Activated naive CD8-positive, alpha-beta T cell (primary cell): ENCODE measurements around the gene TTC28.
A peak's percentile ranks its signal among the peaks of the same experiment; 100 is the strongest.
"Not testable (repeated sequence)": the region's sequence is repeated elsewhere in the genome, so short reads cannot be mapped to it uniquely, and the experiment has no call there.

Source experiments
- H3K27ac Mint-ChIP-seq: one replicate; pipeline ENCODE4 v1.8.0; 2021; ENCODE audit warnings: mixed read lengths
- H3K27me3 Mint-ChIP-seq: one replicate; pipeline ENCODE4 v1.8.0; 2021; ENCODE audit warnings: mixed read lengths
- H3K36me3 Mint-ChIP-seq: one replicate; pipeline ENCODE4 v1.8.0; 2021; ENCODE audit warnings: mixed read lengths
- H3K4me1 Mint-ChIP-seq: one replicate; pipeline ENCODE4 v1.8.0; 2021; ENCODE audit warnings: low read depth, mixed read lengths
- H3K4me3 Mint-ChIP-seq: one replicate; pipeline ENCODE4 v1.8.0; 2021; ENCODE audit warnings: mild to moderate bottlenecking, mixed read lengths
- H3K9me3 Mint-ChIP-seq: one replicate; pipeline ENCODE4 v1.8.0; 2021; ENCODE audit warnings: low read depth, mixed read lengths

TTC28 gene

GRCh38 chr22:28477556-28477955 is 202.1 kb downstream of the TTC28 start:
- no peak overlapping the region for H3K27ac Mint-ChIP-seq
- no peaks in the 10 kb centered on the region for H3K36me3 Mint-ChIP-seq
- H3K4me1 Mint-ChIP-seq = no peaks in the 10 kb centered on the region
- no peaks in the 10 kb centered on the region for H3K9me3 Mint-ChIP-seq
- no peak overlapping the region for H3K4me3 Mint-ChIP-seq
- peaks cover 6% of the 10 kb centered on the region for H3K27me3 Mint-ChIP-seq

GRCh38 chr22:28474330-28474729 is 205.3 kb downstream of the TTC28 start:
- peaks cover 15% of the 10 kb centered on the region for H3K27me3 Mint-ChIP-seq

GRCh38 chr22:28473258-28473657 is 206.4 kb downstream of the TTC28 start:
- Mint-ChIP-seq H3K36me3 (no peaks in the 10 kb centered on the region), H3K4me3 (no peak overlapping the region), H3K4me1 (no peaks in the 10 kb centered on the region), H3K27ac (no peak overlapping the region), H3K27me3 (peaks cover 15% of the 10 kb centered on the region), H3K9me3 (no peaks in the 10 kb centered on the region)

More at GRCh38 chr22:28474330-28474729, 205.3 kb downstream of the TTC28 start:
- Mint-ChIP-seq H3K4me3 (no peak overlapping the region), H3K27ac (no peak overlapping the region), H3K36me3 (no peaks in the 10 kb centered on the region), H3K9me3 (no peaks in the 10 kb centered on the region), H3K4me1 (no peaks in the 10 kb centered on the region)

DNA sequence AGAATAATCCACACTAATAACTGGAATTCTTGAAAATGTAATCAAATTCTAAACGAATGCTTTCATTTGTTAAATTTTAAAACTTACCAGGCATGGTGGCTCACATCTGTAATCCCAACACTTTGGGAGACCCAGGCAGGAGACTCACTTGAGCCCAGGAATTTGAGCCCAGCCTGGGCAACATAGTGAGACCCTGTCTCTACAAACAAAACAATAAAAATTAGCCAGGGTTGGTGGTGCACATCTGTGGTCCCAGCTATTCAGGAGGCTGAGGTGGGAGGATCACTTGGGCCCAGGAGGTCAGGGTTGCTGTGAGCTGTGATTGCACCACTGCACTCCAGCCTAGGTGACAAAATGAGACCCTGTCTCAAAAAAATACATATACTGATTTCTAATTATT is 212.6 kb downstream of the TTC28 start:
- H3K9me3 Mint-ChIP-seq, H3K27ac Mint-ChIP-seq, H3K36me3 Mint-ChIP-seq, H3K4me1 Mint-ChIP-seq, H3K4me3 Mint-ChIP-seq: not testable (repeated sequence)
- peaks cover 11% of the 10 kb centered on the region for H3K27me3 Mint-ChIP-seq

- H3K4me1 Mint-ChIP-seq = no peaks in the 10 kb centered on the region
- H3K27me3 Mint-ChIP-seq = peaks cover 9% of the 10 kb centered on the region
- no peak overlapping the region for H3K4me3 Mint-ChIP-seq
- no peaks in the 10 kb centered on the region for H3K9me3 Mint-ChIP-seq
- H3K36me3 Mint-ChIP-seq = no peaks in the 10 kb centered on the region
- no peak overlapping the region for H3K27ac Mint-ChIP-seq
Observed at GRCh38 chr22:28466399-28466798, 213.2 kb downstream of the TTC28 start.

DNA sequence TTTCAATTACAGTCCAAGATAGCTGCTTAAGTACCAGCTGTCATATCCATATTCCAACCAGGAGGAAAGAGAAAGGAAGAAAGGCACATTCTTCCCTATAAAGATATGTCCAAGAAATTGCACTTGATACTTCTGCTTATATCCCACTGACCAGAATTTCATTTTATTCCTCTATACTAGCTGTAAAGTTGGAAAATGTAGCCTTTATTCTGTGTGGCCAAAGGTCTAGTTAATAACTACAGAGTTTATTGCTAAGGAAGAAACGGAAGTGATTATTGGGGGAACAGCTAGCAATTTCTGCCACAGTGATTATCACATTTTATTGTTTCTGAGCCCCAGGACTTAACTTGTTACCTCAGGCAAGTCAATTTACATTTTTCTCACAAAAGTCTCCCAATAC is 213.8 kb downstream of the TTC28 start:
- Mint-ChIP-seq H3K27me3 (peaks cover 9% of the 10 kb centered on the region), H3K4me1 (no peaks in the 10 kb centered on the region), H3K27ac (no peak overlapping the region), H3K9me3 (no peaks in the 10 kb centered on the region), H3K4me3 (no peak overlapping the region), H3K36me3 (no peaks in the 10 kb centered on the region)

- no peak overlapping the region for H3K4me3 Mint-ChIP-seq
- no peak overlapping the region for H3K27ac Mint-ChIP-seq
- no peaks in the 10 kb centered on the region for H3K9me3 Mint-ChIP-seq
Observed at GRCh38 chr22:28464127-28464526, 215.5 kb downstream of the TTC28 start.

DNA sequence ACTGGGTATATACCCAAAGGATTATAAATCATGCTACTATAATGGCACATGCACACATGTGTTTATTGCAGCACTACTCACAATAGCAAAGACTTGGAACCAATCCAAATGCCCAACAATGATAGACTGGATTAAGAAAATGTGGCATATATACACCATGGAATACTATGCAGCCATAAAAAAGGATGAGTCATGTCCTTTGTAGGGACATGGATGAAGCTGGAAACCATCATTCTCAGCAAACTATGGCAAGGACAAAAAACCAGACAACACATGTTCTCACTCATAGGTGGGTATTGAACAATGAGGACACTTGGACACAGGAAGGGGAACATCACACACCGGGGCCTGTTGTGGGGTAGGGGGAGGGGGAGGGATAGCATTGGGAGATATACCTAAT is 216.2 kb downstream of the TTC28 start:
- not testable (repeated sequence) for H3K4me1 Mint-ChIP-seq, H3K27me3 Mint-ChIP-seq, H3K36me3 Mint-ChIP-seq, H3K27ac Mint-ChIP-seq, H3K4me3 Mint-ChIP-seq, H3K9me3 Mint-ChIP-seq

More at GRCh38 chr22:28464127-28464526, 215.5 kb downstream of the TTC28 start:
- Mint-ChIP-seq H3K27me3 (peaks cover under 1% of the 10 kb centered on the region), H3K36me3 (no peaks in the 10 kb centered on the region), H3K4me1 (no peaks in the 10 kb centered on the region)

GRCh38 chr22:28462901-28463300 is 216.7 kb downstream of the TTC28 start:
- H3K36me3 Mint-ChIP-seq = no peaks in the 10 kb centered on the region
- H3K27me3 Mint-ChIP-seq = no peaks in the 10 kb centered on the region
- H3K9me3 Mint-ChIP-seq = no peaks in the 10 kb centered on the region
- H3K4me3 Mint-ChIP-seq = no peak overlapping the region
- H3K27ac Mint-ChIP-seq = no peak overlapping the region
- no peaks in the 10 kb centered on the region for H3K4me1 Mint-ChIP-seq

DNA sequence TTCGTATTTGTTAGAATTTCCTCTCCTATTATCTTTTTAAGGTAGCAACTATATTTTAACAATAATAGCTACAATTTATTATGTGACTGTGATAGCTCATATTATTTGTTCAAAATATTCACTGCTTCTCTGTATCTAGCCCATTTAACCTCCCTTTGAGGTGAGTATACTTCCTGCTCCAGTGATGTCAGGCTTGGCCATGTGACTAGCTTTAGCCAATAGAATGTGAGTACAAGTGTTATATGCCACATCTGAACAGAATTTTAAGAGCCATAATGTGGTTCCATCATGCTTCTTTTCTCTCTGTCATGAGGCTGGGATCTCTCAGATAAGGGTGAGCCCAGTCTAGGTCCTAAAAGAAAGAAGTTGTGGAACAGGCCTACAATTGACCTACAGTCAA is 217.6 kb downstream of the TTC28 start:
- H3K4me1 Mint-ChIP-seq = no peaks in the 10 kb centered on the region
- H3K4me3 Mint-ChIP-seq = no peak overlapping the region
- H3K27me3 Mint-ChIP-seq = no peaks in the 10 kb centered on the region
- no peak overlapping the region for H3K27ac Mint-ChIP-seq
- H3K9me3 Mint-ChIP-seq = no peaks in the 10 kb centered on the region
- no peaks in the 10 kb centered on the region for H3K36me3 Mint-ChIP-seq

GRCh38 chr22:28454431-28455064 is 225.1 kb downstream of the TTC28 start:
- H3K27me3 Mint-ChIP-seq = peaks cover 2% of the 10 kb centered on the region
- H3K36me3 Mint-ChIP-seq = no peaks in the 10 kb centered on the region
- no peaks in the 10 kb centered on the region for H3K4me1 Mint-ChIP-seq
- no peak overlapping the region for H3K27ac Mint-ChIP-seq
- H3K4me3 Mint-ChIP-seq = no peak overlapping the region
- no peaks in the 10 kb centered on the region for H3K9me3 Mint-ChIP-seq

DNA sequence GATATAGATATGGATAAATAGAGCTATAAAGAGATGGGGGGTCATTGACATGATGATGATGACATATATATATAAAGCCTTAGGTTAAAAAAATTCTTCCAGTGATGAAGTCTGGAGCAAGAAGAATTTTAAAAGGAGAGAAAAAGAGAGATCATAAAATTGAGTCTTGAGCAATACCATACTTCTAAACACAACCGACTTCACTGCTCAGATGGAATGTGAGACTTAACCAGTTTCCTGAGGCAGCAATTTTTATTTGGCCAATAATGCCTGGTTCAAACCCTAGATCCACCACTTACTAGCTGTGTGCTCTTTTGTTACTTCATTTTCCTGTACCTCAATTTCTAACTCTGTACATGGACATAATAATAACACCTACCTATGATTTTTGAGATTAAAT is 229.5 kb downstream of the TTC28 start:
- no peaks in the 10 kb centered on the region for H3K27me3 Mint-ChIP-seq
- no peak overlapping the region for H3K27ac Mint-ChIP-seq
- no peaks in the 10 kb centered on the region for H3K9me3 Mint-ChIP-seq
- no peaks in the 10 kb centered on the region for H3K4me1 Mint-ChIP-seq
- no peak overlapping the region for H3K4me3 Mint-ChIP-seq
- H3K36me3 Mint-ChIP-seq = no peaks in the 10 kb centered on the region

DNA sequence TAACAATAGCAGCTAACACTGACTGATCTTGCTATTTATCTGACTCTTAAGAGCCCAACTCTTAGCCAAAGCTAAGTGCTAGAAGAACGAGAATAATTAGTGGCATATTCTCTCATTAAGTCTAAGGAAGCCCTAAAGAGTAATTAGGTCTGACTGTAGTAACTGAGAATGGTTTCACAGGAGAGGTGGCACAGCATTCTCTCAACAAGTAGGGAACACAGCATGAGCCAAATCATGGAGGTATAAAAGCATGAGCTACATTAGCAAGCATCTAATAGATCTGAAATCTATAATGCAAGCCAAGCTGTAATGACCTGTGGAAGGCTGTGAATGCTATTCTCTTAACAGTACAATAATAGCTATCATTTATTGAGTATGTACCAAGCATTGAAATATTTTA is 230.6 kb downstream of the TTC28 start:
- H3K27me3 Mint-ChIP-seq = no peaks in the 10 kb centered on the region

GRCh38 chr22:28448625-28449024 is 231.0 kb downstream of the TTC28 start:
- Mint-ChIP-seq H3K9me3 (no peaks in the 10 kb centered on the region), H3K4me3 (no peak overlapping the region), H3K36me3 (no peaks in the 10 kb centered on the region), H3K27me3 (no peaks in the 10 kb centered on the region), H3K4me1 (peaks cover under 1% of the 10 kb centered on the region), H3K27ac (no peak overlapping the region)

More for the DNA sequence above, 230.6 kb downstream of the TTC28 start:
- Mint-ChIP-seq H3K9me3 (no peaks in the 10 kb centered on the region), H3K4me1 (no peaks in the 10 kb centered on the region), H3K36me3 (no peaks in the 10 kb centered on the region), H3K27ac (no peak overlapping the region), H3K4me3 (no peak overlapping the region)

DNA sequence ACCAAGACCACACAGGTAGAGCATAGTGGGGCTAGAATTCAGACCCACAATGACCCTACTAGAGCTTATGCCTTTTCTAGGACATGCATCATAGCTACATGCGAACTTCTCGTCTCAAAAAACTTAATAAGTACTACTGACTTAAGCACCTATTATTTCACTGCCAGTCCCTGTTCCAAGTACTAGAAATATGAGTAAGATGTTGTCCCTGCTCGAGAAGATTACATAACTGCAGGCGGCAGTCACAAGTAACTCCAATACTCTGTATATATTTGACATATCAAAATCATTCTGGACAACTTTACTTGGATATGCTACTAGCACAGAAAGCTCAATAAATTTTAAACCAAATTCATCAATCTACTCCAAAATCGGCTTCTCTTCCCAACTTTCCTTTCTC is 235.0 kb downstream of the TTC28 start:
- Mint-ChIP-seq H3K36me3 (no peaks in the 10 kb centered on the region), H3K27ac (no peak overlapping the region), H3K4me1 (peaks cover 24% of the 10 kb centered on the region), H3K27me3 (no peaks in the 10 kb centered on the region), H3K4me3 (no peak overlapping the region), H3K9me3 (no peaks in the 10 kb centered on the region)

GRCh38 chr22:28443526-28443876 is 236.1 kb downstream of the TTC28 start:
- Mint-ChIP-seq H3K27me3 (no peaks in the 10 kb centered on the region), H3K4me3 (peak overlapping the region; percentile 91), H3K27ac (peak overlapping the region; percentile 76), H3K9me3 (no peaks in the 10 kb centered on the region), H3K4me1 (peaks cover 24% of the 10 kb centered on the region), H3K36me3 (no peaks in the 10 kb centered on the region)
